Stimulated activated CD8-positive, alpha-beta memory T cell treated with anti-CD3 and anti-CD28 coated beads, Interleukin-12 subunit alpha, Interleukin-12 subunit beta, amount 100 ng/mL, for 4 hours (primary cell): Measurements from ENCODE around the gene OR4A15.

Experiments
- DNase-seq: peaks from one replicate; pipeline ENCODE4 v3.0.0-alpha.2; 2020; ENCODE audit warnings: low read depth

OR4A15 gene

GRCh38 chr11:55367674-55368073 is at the start of gene OR4A15:
Gene OR4A15 (plus strand): TSS chr11:55367974. CDS start chr11:55367974, 0 bp downstream.
- no peak for DNase-seq

DNA sequence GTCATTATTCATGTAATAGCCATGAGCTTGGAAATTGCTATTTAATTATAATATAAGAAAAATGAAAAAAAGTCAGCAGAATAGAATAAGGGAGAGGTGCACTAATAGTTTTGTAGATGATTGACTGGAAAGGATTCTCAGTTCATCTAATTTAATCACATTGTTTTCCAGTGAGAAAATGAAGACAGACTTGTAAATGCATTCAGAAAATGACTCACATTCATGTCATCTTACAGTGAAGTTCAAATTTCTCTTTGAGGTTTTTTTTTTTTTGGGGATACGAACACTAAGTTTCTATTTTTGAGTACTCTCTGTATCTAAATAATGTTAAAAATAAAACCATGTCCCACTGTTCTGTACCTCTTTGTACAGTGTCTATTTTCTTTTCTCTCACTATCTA is 43.3 kb upstream of the OR4A15 start:
- DNase-seq, result no peak

DNA sequence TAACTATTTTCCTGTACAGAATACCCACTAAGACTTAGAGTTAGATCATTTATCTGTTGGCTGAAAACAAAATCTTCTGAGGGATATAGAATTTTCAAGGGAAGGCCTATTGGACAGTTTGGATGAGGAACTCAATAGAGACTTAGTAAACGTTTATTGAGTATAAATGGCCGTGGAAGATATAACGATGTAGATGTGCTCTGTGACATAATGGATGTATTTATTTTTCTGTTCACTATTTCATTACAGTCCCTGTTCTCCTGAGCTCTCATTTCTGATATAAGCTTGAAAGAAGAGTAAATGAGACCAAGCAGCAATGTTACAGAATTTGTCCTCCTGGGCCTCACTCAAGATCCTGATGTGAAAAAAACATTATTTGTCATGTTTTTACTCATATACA is 24.9 kb upstream of the OR4A15 start, which contains the start of gene OR4A16:
TSS of gene OR4A16 (plus strand) at position 301 of the 400 bp plus-strand sequence. CDS start at position 301, 0 bp downstream.
- no peak for DNase-seq

DNA sequence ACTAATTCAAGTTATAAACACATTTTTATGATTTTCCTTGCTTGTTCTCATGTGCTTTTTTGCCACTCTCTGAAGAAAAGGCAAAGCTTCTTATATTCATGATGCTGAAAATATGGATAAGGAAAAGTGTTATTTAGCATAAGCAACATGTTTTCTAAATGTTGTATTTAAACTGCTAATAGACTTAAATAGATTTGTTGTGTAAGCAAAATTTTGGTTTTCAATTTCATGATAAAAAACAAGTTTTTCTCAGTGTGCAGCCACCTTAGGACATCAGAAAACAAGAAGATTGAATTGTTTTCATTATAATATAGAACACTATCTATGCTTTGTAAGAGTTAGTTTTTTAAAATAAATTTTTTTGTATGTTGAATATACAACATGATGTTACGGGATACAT is 22.5 kb upstream of the OR4A15 start:
- no peak for DNase-seq

- no peak for DNase-seq
Measured at GRCh38 chr11:55349032-55349431, 18.7 kb upstream of the OR4A15 start.

DNA sequence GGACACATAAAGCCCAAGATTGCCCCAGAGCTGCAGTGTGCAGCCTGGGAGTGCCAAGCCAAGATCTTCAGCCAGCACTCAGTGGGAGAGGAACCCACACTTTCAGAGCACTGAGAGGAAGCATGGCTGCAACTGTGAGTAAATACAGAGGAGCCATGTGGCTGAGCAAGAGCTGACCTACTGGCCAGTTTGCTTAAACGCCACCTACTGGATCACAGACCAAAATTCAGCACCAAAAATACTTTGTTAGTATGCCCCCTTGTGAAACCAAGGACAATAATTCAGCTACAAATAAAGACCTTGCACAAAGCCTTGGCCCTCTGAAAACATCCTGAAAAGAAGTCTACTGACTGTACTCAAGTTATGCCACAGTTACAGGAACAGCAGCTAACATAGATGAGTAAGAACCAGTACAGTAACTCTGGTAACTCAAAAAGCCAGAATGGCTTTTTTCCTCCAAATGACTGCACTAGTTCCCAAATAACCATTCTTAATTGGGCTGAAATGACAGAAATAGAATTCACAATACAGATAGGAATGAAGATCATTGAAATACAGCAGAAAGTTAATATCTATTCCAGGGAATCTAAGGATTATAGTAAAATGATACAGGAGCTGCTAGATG is 10.1 kb upstream of the OR4A15 start:
- DNase-seq, result no peak

GRCh38 chr11:55401011-55401410 is 33.2 kb downstream of the OR4A15 start:
- no peak for DNase-seq
